CMK (cell line): Measurements from ENCODE around the gene MTSS2.
"Not testable (repeated sequence)": the region's sequence is repeated elsewhere in the genome, so short reads cannot be mapped to it uniquely, and the experiment has no call there.

Source experiments
- DNase-seq: peaks from one replicate; pipeline ENCODE4 v3.0.0-alpha.2; 2010; ENCODE audit warnings: low read depth

MTSS2 gene

GRCh38 chr16:70653809-70654771 is 31.8 kb downstream of the MTSS2 start:
- peak; percentile 73 for DNase-seq

GRCh38 chr16:70653406-70653805 is 32.4 kb downstream of the MTSS2 start:
- no peak for DNase-seq

GRCh38 chr16:70652322-70652721 is 33.5 kb downstream of the MTSS2 start:
- no peak for DNase-seq

GRCh38 chr16:70651524-70651923 is 34.3 kb downstream of the MTSS2 start:
- no peak for DNase-seq

GRCh38 chr16:70650216-70650615 is 35.6 kb downstream of the MTSS2 start:
- DNase-seq: no peak

GRCh38 chr16:70649300-70649699 is 36.6 kb downstream of the MTSS2 start:
- DNase-seq: no peak

- no peak for DNase-seq
Measured at GRCh38 chr16:70648606-70649005, 37.2 kb downstream of the MTSS2 start.

- no peak for DNase-seq
Measured at GRCh38 chr16:70647441-70648359, 38.2 kb downstream of the MTSS2 start.

- DNase-seq: no peak
Measured at GRCh38 chr16:70646260-70647241, 39.3 kb downstream of the MTSS2 start, which contains the start of gene IL34. Gene IL34, plus strand, starts transcription at chr16:70646559. Its CDS starts 389 bp downstream, at chr16:70646948.

- DNase-seq: no peak
Measured at GRCh38 chr16:70644763-70645597, 40.9 kb downstream of the MTSS2 start.

- not testable (repeated sequence) for DNase-seq
Measured at GRCh38 chr16:70643264-70643663, 42.6 kb downstream of the MTSS2 start.

GRCh38 chr16:70642633-70643032 is 43.2 kb downstream of the MTSS2 start:
- no peak for DNase-seq

GRCh38 chr16:70638814-70639792 is 46.8 kb downstream of the MTSS2 start:
- no peak for DNase-seq
